Suprapubic skin (tissue), 4 donors: ENCODE measurements around the gene COQ10A. TPM values are rescaled to one million over a fixed set of nuclear protein-coding genes. Genes with fewer than 3 reads are reported as not detected.

Experiments
- DNase-seq, 2 donors: peaks; one replicate each; pipeline ENCODE4 v3.0.0-alpha.2; 2019; ENCODE audit warnings: low spot score in 2 of 2
- H3K27ac ChIP-seq: fragments of 200-600 bp; sonication (generic); one replicate; pipeline ENCODE4 v1.5.1; 2019
- H3K27me3 ChIP-seq: fragments of 200-600 bp; sonication (generic); one replicate; pipeline ENCODE4 v1.5.1; 2019
- H3K36me3 ChIP-seq: fragments of 200-600 bp; sonication (generic); one replicate; pipeline ENCODE4 v1.5.1; 2019
- H3K4me1 ChIP-seq: fragments of 200-600 bp; sonication (generic); one replicate; pipeline ENCODE4 v1.5.1; 2019
- H3K4me3 ChIP-seq: fragments of 200-600 bp; sonication (generic); one replicate; pipeline ENCODE4 v1.5.1; 2019; ENCODE audit warnings: mild to moderate bottlenecking
- H3K9me3 ChIP-seq: fragments of 200-600 bp; sonication (generic); one replicate; pipeline ENCODE4 v1.5.1; 2019
- EP300 ChIP-seq: sonication (generic); formaldehyde crosslinking; IDR thresholded peaks from one replicate; pipeline ENCODE4 v1.6.1; 2017; ENCODE audit warnings: antibody characterized with exemption
- POLR2A ChIP-seq, 2 donors: fragments of 450-650 bp; IDR thresholded peaks; one replicate each; pipeline ENCODE4 v1.6.1; 2017; ENCODE audit warnings: antibody characterized with exemption in 2 of 2, mild to moderate bottlenecking in 2 of 2, moderate library complexity in 2 of 2
- POLR2AphosphoS5 ChIP-seq, 3 donors: sonication (generic); formaldehyde crosslinking; IDR thresholded peaks; one replicate each; pipeline ENCODE4 v1.6.1; 2017; ENCODE audit warnings: antibody characterized with exemption in 3 of 3
- WGBS: methylation state at CpG from one replicate; pipeline ENCODE4 v1.1.5; 2018; 5-methylcytosine and 5-hydroxymethylcytosine counted together
- total RNA-seq, 4 donors: library from RNA; depleted of rRNA; stranded (reverse); fragments of >200 nt; gene quantifications; one replicate each; pipeline ENCODE4 v1.1.0, GENCODE V29; 2016
- TF ChIP-seq, protein P1 (sequence below), 2 donors: fragments of 200-600 bp in 1 of 2; fragments of 450-650 bp in 1 of 2; sonication (generic) in 1 of 2; IDR thresholded peaks; one replicate each; pipeline ENCODE4 v1.5.1; 2016 to 2019; ENCODE audit warnings: antibody characterized with exemption in 2 of 2, mild to moderate bottlenecking in 1 of 2, moderate library complexity in 1 of 2

COQ10A gene
- total RNA-seq, 4 donors from 2014 or later, result 3.4 to 17.0 (median 7.6) TPM

DNA sequence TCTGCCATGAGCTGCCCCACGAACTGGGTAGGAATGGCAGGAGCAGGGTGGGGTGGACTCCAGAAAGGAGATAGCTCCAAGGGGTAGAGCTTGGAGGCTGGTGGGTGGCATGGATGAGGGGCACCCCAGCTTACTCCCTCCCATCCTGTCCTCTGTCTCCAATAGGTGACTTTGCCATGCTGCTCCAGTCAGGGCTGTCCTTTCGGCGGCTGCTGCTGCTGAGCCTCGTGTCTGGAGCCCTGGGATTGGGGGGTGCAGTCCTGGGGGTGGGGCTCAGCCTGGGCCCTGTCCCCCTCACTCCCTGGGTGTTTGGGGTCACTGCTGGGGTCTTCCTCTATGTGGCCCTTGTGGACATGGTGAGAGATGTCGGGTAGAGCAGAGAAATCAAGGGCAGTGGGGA, 29.8 kb upstream of the COQ10A start:
- H3K27ac ChIP-seq, result no peak overlapping the region
- DNase-seq, result no peak
- H3K4me3 ChIP-seq, result no peak overlapping the region
- no peaks in the 10 kb centered on the region for H3K27me3 ChIP-seq
- H3K36me3 ChIP-seq, result peaks cover 53% of the 10 kb centered on the region
- no peaks in the 10 kb centered on the region for H3K9me3 ChIP-seq
- no peaks in the 10 kb centered on the region for H3K4me1 ChIP-seq
- no peak for TF ChIP-seq POLR2AphosphoS5 (IDR thresholded peaks at IDR 0.05)
- no peak for TF ChIP-seq EP300
- no peak for TF ChIP-seq POLR2A (IDR thresholded peaks at IDR 0.05)
- TF ChIP-seq, protein P1, sequence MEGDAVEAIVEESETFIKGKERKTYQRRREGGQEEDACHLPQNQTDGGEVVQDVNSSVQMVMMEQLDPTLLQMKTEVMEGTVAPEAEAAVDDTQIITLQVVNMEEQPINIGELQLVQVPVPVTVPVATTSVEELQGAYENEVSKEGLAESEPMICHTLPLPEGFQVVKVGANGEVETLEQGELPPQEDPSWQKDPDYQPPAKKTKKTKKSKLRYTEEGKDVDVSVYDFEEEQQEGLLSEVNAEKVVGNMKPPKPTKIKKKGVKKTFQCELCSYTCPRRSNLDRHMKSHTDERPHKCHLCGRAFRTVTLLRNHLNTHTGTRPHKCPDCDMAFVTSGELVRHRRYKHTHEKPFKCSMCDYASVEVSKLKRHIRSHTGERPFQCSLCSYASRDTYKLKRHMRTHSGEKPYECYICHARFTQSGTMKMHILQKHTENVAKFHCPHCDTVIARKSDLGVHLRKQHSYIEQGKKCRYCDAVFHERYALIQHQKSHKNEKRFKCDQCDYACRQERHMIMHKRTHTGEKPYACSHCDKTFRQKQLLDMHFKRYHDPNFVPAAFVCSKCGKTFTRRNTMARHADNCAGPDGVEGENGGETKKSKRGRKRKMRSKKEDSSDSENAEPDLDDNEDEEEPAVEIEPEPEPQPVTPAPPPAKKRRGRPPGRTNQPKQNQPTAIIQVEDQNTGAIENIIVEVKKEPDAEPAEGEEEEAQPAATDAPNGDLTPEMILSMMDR (IDR thresholded peaks at IDR 0.05), result no peak
- WGBS, result 83% methylated on average over 2 of the region's 5 CpGs

DNA sequence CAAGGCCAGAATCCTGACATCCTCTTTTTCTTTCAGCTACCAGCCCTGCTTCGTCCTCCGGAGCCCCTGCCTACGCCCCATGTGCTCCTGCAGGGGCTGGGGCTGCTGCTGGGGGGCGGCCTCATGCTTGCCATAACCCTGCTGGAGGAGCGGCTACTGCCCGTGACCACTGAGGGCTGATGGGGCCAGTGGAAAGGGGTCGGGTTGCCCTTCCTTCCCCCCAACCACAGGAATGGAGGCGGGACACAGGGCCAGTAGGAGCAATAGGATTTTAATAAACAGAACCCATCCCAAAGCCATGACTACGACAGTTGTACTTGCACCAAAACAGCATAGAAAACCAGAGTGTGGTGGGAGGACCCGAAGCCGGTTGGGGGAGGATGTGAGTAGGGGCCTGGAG, 29.2 kb upstream of the COQ10A start:
- peaks cover 58% of the 10 kb centered on the region for H3K36me3 ChIP-seq

DNA sequence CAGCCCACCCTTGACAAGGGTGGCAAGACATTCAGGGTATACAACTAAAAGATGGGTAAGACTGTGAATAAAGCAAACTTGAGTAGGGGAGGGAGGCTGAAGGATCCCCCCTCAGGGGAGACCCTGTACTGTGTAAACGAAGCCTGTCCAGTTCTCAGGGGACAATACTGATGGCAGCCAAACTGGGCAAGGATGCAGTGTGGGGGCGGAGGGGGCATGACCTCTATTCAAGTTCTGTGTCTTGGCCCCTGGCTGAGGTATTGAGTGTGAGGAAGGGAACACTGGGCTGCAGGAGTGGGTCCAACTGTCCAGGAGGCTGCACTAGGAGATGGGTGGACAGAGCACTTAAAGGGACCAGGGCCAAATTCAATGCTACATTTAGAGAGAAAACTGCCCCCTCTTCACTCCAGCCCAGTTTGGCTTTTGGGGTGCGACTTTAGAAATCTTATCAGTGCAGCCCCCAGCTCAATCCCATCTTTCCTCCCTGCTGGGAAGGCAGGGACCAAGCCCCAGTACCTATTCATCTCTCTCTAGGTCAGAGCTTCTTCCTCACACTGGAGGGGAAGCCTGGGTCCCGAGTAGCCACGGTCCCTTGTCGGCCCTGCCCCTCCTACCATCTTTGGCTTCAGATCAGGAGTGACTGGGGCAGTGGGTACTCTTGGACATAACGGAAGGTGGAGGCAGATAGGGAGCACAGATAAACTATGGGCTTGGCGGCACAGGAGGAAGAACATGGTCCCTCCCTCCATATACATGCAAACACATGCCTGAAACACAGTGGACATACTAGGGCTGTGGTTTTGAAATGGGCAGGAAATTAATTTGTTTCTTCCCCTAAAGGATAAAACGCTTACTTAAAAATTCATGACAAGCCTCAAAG, 25.1 kb upstream of the COQ10A start:
- H3K27ac ChIP-seq, result no peak overlapping the region
- 70% methylated on average over 9 of the region's 9 CpGs for WGBS
- no peaks in the 10 kb centered on the region for H3K9me3 ChIP-seq
- no peak for DNase-seq
- no peaks in the 10 kb centered on the region for H3K27me3 ChIP-seq
- no peaks in the 10 kb centered on the region for H3K4me1 ChIP-seq
- H3K4me3 ChIP-seq, result no peak overlapping the region
- peaks cover 93% of the 10 kb centered on the region for H3K36me3 ChIP-seq
- TF ChIP-seq POLR2AphosphoS5 (IDR thresholded peaks at IDR 0.05) (no peak), POLR2A (IDR thresholded peaks at IDR 0.05) (no peak), EP300 (no peak)
- TF ChIP-seq, protein P1 (IDR thresholded peaks at IDR 0.05), result no peak

More for the DNA sequence above, 29.2 kb upstream of the COQ10A start:
- no peaks in the 10 kb centered on the region for H3K9me3 ChIP-seq
- no peak for DNase-seq
- no peaks in the 10 kb centered on the region for H3K27me3 ChIP-seq
- no peak overlapping the region for H3K4me3 ChIP-seq
- TF ChIP-seq EP300 (no peak), POLR2A (IDR thresholded peaks at IDR 0.05) (no peak), POLR2AphosphoS5 (IDR thresholded peaks at IDR 0.05) (no peak)
- TF ChIP-seq, protein P1 (IDR thresholded peaks at IDR 0.05), result no peak
- no peak overlapping the region for H3K27ac ChIP-seq
- no peaks in the 10 kb centered on the region for H3K4me1 ChIP-seq
- WGBS, result 81% methylated on average over 10 of the region's 11 CpGs

DNA sequence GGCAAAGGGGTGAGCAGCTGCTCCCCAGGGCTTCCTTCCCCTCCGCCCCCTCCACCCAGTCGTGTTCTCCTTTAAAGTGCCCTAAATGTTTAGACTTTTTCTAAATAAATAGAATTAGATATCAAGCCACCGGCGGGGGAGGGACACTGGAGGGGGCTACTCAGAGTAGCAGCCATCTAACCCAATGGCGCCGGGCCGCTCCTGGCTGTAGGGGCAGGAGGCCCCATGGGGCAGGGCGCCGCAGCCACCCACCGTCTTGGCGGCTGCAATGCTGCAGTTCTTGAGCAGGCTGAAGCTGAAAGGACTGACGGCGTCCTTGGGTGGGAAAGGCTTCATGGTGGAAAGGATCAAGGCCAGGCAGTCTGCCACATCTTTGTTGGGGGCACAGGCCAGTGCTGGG, 23.8 kb upstream of the COQ10A start:
- TF ChIP-seq POLR2AphosphoS5 (IDR thresholded peaks at IDR 0.05) (no peak), EP300 (no peak), POLR2A (IDR thresholded peaks at IDR 0.05) (no peak)
- TF ChIP-seq, protein P1 (IDR thresholded peaks at IDR 0.05), result no peak
- no peak overlapping the region for H3K4me3 ChIP-seq
- no peaks in the 10 kb centered on the region for H3K4me1 ChIP-seq
- no peak overlapping the region for H3K27ac ChIP-seq
- no peaks in the 10 kb centered on the region for H3K27me3 ChIP-seq
- peaks cover 95% of the 10 kb centered on the region for H3K36me3 ChIP-seq
- no peak for DNase-seq
- no peaks in the 10 kb centered on the region for H3K9me3 ChIP-seq
- 90% methylated on average over 5 of the region's 13 CpGs for WGBS

DNA sequence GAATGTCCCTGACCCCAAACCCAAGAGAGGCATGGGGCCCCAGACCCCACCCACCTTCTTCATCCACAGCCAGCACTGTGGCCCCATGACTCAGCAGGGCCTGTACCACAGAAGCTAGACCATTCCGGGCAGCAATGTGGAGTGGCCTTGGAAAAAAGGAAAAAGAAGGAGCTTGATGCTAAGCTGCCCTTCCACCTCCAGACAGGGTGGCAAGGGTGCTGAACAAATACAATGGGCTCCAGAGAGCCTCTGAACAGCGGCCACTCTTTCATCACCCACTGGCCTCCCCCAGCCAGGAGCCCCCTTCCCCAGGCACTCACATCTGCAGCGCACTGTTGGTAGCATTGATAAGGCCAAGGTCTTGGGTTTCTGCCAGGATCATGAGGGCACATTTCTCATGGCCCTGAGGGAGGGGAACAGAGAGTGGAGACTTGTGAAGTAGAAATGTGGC, 23.0 kb upstream of the COQ10A start:
- no peak for DNase-seq
- H3K4me1 ChIP-seq, result no peaks in the 10 kb centered on the region
- TF ChIP-seq, protein P1 (IDR thresholded peaks at IDR 0.05), result no peak
- no peak for TF ChIP-seq EP300
- no peak for TF ChIP-seq POLR2AphosphoS5 (IDR thresholded peaks at IDR 0.05)
- TF ChIP-seq POLR2A (IDR thresholded peaks at IDR 0.05), result no peak
- WGBS, result 85% methylated on average over 3 of the region's 3 CpGs
- no peak overlapping the region for H3K27ac ChIP-seq
- H3K9me3 ChIP-seq, result no peaks in the 10 kb centered on the region
- H3K4me3 ChIP-seq, result no peak overlapping the region
- H3K36me3 ChIP-seq, result peaks cover 98% of the 10 kb centered on the region
- no peaks in the 10 kb centered on the region for H3K27me3 ChIP-seq
